ENCODE measurements around the gene FMOD. TPM values are rescaled to one million over a fixed set of nuclear protein-coding genes. Genes with fewer than 3 reads are reported as not detected.
"Not testable (repeated sequence)": the region's sequence is repeated elsewhere in the genome, so short reads cannot be mapped to it uniquely, and the experiment has no call there.

Gene FMOD
- total RNA-seq, 4 donors from 2014 or later = 50.6 to 179 (median 90.4) TPM

- no peak for ATAC-seq (ENCODE audit: low FRiP score)
- no peak for TF ChIP-seq CTCF (IDR thresholded peaks at IDR 0.05)
- no peak for DNase-seq (ENCODE audit: low spot score)
Observed at GRCh38 chr1:203321273-203322052, 29.5 kb downstream of the FMOD start.

- no peak for TF ChIP-seq CTCF (IDR thresholded peaks at IDR 0.05)
- DNase-seq (ENCODE audit: low spot score) = no peak
- ATAC-seq (ENCODE audit: low FRiP score) = peak; percentile 41
Observed at GRCh38 chr1:203320591-203321272, 30.2 kb downstream of the FMOD start.

- no peak for DNase-seq (ENCODE audit: low spot score)
Observed at GRCh38 chr1:203318229-203318517, 32.7 kb downstream of the FMOD start.

DNA sequence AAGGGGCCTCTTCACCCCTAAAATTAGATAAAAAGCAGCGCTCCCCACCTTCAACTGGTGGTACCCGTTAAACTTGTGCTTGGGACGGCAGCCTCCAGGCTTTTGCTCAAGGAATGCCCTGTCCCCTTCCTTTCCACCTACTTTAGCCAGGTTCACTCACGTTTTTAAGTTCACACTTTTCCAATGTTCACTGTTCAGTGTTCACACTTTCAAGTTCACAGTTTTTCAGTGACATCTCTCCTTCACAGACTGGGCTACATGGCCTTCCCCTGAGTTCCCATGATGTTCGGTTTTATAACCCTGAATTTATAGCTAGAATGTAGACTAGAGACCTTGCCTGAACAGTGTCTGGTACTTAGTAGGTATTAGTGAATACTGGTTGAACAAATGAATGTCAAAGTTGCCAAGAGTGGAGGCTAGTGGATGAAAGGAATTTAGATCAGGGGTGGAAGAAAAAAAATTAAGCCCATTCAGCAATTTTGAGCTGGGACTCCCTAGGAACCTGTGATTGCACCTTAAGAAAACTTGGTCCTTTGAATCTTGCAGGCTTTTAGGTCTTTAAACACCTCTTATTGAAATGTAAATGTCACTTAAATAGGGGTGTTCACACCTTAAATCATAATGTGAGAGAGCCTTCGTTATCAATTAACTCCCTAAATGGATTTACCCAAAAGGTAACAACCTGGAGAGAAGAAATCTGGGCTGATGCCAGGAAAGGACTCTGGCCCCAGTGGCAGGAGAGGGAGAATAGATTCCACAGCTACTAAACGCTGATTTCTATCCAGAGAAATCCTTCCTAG, 33.3 kb downstream of the FMOD start:
- DNase-seq (ENCODE audit: low spot score) (no peak), ATAC-seq (ENCODE audit: low FRiP score) (no peak)
- TF ChIP-seq CTCF (IDR thresholded peaks at IDR 0.05) = no peak

More at GRCh38 chr1:203318229-203318517, 32.7 kb downstream of the FMOD start:
- ATAC-seq (ENCODE audit: low FRiP score) = no peak
- no peak for TF ChIP-seq CTCF (IDR thresholded peaks at IDR 0.05)

DNA sequence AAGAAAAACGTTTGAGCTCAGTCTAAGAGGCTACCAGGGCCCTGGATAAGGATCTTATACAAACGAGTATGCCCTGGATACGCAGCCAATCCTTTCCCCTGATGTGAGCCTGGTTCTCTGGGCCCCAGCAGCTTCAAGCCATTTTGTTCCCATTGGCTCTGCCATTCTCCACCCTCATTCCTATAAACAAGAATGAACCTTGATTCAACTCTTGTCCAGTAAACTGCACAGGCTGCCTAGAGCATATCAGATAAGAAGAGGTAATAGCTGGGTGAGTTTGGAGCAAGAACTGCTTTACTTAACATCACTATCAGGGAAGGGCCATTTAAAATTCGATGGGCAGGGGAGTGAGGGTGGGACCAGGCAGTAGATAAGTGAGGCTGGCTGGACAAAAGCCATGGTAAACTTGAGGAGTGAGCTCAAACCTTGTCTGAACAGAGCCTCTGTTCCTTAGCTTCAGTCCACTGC, 34.3 kb downstream of the FMOD start:
- DNase-seq (ENCODE audit: low spot score) (no peak), ATAC-seq (ENCODE audit: low FRiP score) (peak; percentile 56)
- TF ChIP-seq CTCF (IDR thresholded peaks at IDR 0.05) = no peak

GRCh38 chr1:203314025-203314759, 36.7 kb downstream of the FMOD start:
- DNase-seq (ENCODE audit: low spot score); ATAC-seq (ENCODE audit: low FRiP score): not testable (repeated sequence)

All from omental fat pad (tissue), 4 donors.